ENCODE data around the gene TMEM213. TPM values are rescaled to one million over a fixed set of nuclear protein-coding genes. Genes with fewer than 3 reads are reported as not detected.

TMEM213 gene, protein sequence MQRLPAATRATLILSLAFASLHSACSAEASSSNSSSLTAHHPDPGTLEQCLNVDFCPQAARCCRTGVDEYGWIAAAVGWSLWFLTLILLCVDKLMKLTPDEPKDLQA
- total RNA-seq, result not detected in 2 replicates

DNA sequence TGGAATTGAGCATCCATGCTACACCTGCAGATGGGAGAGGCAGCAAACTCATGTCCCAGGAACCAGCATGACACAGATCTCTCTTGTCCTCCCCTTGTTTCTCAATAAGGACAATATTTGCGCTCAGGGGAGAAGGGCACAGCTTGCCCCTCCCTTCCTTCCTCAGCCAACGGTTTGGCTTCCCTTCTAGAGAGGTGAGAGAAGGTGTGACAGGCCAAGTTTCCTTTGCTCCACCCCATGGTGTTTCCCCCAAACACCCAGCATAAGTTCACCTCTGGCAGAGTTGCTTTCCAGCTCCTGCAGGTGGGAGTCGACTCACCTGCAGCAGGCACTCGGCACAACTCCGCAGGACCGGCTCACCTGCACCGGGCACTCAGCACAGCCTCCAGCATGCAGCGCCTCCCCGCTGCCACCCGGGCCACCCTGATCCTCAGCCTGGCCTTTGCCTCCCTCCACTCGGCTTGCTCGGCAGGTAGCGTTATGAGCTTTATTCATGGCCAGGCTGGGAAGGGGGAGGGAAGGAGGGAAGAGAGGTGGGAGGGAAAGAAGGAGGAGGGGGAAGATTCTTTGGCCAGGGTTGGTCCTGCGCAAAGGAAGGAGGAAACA, at the start of gene TMEM213, which contains the start of gene ATP6V0A4:
TMEM213 (plus strand) TSS at position 280 of the 606 bp plus-strand sequence; CDS start at position 391, 111 bp downstream.
ATP6V0A4 (minus strand) TSS at position 482 of the 606 bp plus-strand sequence. CDS start 26,949 bp downstream, outside the sequence.

Other genes with a start within 250 kb of the TMEM213 start
- gene SVOPL, start 96.6 kb upstream of the TMEM213 start, total RNA-seq, result 0.13 TPM in 1 of 2 replicates, not detected in the other
- 0.13 and 0.33 TPM in 2 replicates for gene ATP6V0A4, start 202 bp downstream of the TMEM213 start, total RNA-seq
- 5.4 and 7.0 TPM in 2 replicates for gene KIAA1549, start 183.4 kb downstream of the TMEM213 start, total RNA-seq
- 18.4 and 22.8 TPM in 2 replicates for gene ZC3HAV1L, start 238.0 kb downstream of the TMEM213 start, total RNA-seq

All from mesangial cell (primary cell).